ENCODE results near the gene RAPGEF5.

RAPGEF5 gene

DNA sequence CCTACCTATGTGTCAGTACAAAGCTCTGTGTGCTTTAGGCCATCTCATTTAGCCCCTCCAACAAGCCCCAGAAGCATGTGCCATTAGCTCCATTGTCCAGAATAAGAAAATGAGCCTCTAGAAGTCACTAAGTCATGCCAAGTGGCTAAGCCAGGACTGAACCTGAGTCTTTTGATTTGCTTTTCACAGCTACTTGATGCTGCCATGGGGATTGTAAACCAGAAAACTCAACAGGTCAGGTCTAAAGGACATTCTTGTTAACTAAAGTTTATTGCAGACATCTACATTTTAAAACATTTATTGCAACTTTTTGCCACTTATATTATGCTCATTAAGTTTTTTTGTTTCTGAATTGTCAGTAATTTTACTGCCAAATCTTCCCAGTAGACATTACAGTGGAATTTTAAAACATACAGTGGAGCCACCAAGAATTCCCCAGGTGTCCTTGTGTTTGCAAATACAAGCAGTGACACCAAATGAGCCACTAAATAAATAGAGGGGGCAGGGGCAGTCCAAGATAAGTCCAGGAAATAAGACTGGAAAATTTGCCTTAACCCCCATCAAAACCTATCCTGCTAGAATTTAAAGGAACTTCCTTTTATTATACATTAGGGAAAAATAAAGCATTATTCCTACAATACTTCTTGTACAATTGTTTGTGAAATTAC lies 115.9 kb downstream of the RAPGEF5 start:
- no peak for DNase-seq
- TF ChIP-seq POLR2A (IDR thresholded peaks at IDR 0.05; ENCODE audit: low read length) (no peak), GATA1 (IDR thresholded peaks at IDR 0.05; ENCODE audit: low read depth, low read length) (no peak)

GRCh38 chr7:22238354-22239311 lies 118.3 kb downstream of the RAPGEF5 start:
- TF ChIP-seq GATA1 (IDR thresholded peaks at IDR 0.05; ENCODE audit: low read depth, low read length) (no peak), POLR2A (IDR thresholded peaks at IDR 0.05; ENCODE audit: low read length) (no peak)

DNA sequence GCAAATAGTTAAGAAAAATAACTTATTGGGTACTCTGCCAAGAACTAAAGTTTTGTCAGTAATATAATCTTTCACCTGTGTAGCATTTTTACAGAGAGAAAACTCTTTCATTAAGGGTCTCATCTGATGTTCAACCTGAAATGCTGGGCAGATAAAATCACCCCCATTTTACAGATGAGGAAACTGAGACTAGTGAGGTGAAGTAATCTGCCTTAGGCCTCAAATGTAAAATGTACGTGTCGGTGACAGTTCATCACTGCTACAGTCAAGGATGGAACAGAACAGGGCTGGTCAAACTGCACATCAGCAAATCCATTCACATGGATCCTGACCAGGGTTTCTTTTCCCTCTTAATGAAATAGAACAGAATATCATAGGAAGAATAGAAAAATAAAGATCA lies 121.8 kb downstream of the RAPGEF5 start:
- no peak for DNase-seq
- TF ChIP-seq GATA1 (IDR thresholded peaks at IDR 0.05; ENCODE audit: low read depth, low read length): no peak
- TF ChIP-seq POLR2A (IDR thresholded peaks at IDR 0.05; ENCODE audit: low read length): no peak

More at GRCh38 chr7:22238354-22239311, 118.3 kb downstream of the RAPGEF5 start:
- DNase-seq: no peak

- no peak for TF ChIP-seq POLR2A (IDR thresholded peaks at IDR 0.05; ENCODE audit: low read length)
- TF ChIP-seq GATA1 (IDR thresholded peaks at IDR 0.05; ENCODE audit: low read depth, low read length): no peak
Observed at GRCh38 chr7:22234227-22234626, 122.7 kb downstream of the RAPGEF5 start.

DNA sequence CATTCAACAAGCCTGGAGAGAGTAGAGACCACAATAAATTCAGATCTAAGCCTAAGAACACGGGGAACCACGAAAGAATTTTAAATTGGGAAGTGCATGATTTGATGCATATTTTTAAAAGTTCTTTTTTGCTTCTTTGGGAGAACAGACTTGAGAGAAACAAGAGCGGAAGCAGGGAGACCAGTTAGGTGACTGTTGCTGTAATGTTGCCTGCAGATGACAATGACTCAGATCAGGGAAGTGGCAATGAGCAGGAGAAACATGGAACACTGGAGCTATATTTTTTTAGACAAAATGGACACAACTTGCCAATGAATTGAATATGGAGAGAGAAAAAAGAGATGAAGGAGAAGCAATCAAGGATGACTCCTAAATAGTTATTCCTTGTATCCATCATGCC lies 125.1 kb downstream of the RAPGEF5 start:
- TF ChIP-seq POLR2A (IDR thresholded peaks at IDR 0.05; ENCODE audit: low read length): no peak
- TF ChIP-seq GATA1 (IDR thresholded peaks at IDR 0.05; ENCODE audit: low read depth, low read length): no peak

More at GRCh38 chr7:22234227-22234626, 122.7 kb downstream of the RAPGEF5 start:
- DNase-seq: no peak

GRCh38 chr7:22231141-22231540 lies 125.8 kb downstream of the RAPGEF5 start:
- no peak for TF ChIP-seq POLR2A (IDR thresholded peaks at IDR 0.05; ENCODE audit: low read length)
- TF ChIP-seq GATA1 (IDR thresholded peaks at IDR 0.05; ENCODE audit: low read depth, low read length): no peak
- no peak for DNase-seq

More for the DNA sequence above, 125.1 kb downstream of the RAPGEF5 start:
- no peak for DNase-seq

DNA sequence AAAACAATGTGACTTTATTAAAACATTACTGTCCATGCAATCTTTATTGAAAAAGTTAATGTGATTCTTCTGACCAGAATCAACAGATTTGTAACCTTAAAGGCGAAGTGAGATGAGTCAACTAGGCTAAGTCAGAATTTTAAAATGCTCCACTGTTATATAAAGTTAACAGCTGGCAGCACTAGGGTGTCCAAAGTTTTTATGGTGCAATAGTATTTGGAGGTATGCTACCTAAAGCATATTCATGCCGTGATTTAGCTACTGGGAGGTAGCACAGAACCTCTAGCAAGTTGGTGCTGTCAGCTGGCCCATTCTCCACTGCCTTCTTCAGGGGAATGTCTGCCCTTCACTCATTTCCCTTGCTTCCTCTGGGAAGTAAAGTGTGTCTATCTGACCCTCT lies 126.7 kb downstream of the RAPGEF5 start:
- DNase-seq: no peak
- TF ChIP-seq POLR2A (IDR thresholded peaks at IDR 0.05; ENCODE audit: low read length) (no peak), GATA1 (IDR thresholded peaks at IDR 0.05; ENCODE audit: low read depth, low read length) (no peak)

- TF ChIP-seq GATA1 (IDR thresholded peaks at IDR 0.05; ENCODE audit: low read depth, low read length) (no peak), POLR2A (IDR thresholded peaks at IDR 0.05; ENCODE audit: low read length) (no peak)
- DNase-seq: no peak
Observed at GRCh38 chr7:22229148-22229547, 127.8 kb downstream of the RAPGEF5 start.

GRCh38 chr7:22223807-22224206 lies 133.1 kb downstream of the RAPGEF5 start:
- no peak for DNase-seq
- TF ChIP-seq GATA1 (IDR thresholded peaks at IDR 0.05; ENCODE audit: low read depth, low read length) (no peak), POLR2A (IDR thresholded peaks at IDR 0.05; ENCODE audit: low read length) (no peak)

GRCh38 chr7:22220941-22221340 lies 136.0 kb downstream of the RAPGEF5 start:
- no peak for DNase-seq
- TF ChIP-seq GATA1 (IDR thresholded peaks at IDR 0.05; ENCODE audit: low read depth, low read length) (no peak), POLR2A (IDR thresholded peaks at IDR 0.05; ENCODE audit: low read length) (no peak)

DNA sequence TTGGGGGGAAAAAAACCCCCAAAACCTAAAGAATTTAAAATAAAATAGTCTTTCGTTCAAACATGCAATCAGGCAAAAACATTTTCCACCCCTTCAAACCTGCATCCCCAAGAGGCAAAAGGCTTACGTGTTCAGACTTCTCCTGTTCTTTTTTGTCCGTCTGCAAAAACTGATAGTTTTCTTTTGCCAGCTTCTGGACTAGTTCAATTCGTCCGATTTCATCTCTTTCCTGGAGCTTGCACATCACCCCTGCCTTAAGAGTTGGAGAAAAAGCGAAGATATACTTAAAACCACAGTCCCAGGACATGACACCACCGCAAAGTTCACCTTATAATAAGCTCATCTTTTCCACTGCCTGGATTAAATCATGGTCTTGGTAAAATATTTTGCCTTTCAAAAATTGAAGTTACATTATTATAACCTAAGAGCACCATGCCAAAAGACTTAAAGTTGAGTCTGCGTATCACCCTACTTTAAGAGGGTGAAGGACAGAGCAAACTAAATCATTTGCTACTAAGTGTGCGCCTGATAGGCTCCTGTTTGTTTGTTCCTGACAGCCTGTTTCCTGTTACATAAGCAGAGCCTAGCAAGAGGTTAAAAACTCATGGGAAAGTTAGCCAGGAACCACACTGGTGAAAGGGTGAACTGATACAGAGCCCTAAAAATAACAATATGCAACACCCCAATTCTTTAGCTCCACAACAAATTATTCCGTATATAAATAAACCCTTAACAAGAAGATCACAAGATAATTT lies 137.0 kb downstream of the RAPGEF5 start:
- no peak for TF ChIP-seq POLR2A (IDR thresholded peaks at IDR 0.05; ENCODE audit: low read length)
- TF ChIP-seq GATA1 (IDR thresholded peaks at IDR 0.05; ENCODE audit: low read depth, low read length): no peak
- no peak for DNase-seq

GRCh38 chr7:22219036-22219435 lies 137.9 kb downstream of the RAPGEF5 start:
- no peak for TF ChIP-seq POLR2A (IDR thresholded peaks at IDR 0.05; ENCODE audit: low read length)
- no peak for TF ChIP-seq GATA1 (IDR thresholded peaks at IDR 0.05; ENCODE audit: low read depth, low read length)
- DNase-seq: no peak

- no peak for TF ChIP-seq POLR2A (IDR thresholded peaks at IDR 0.05; ENCODE audit: low read length)
- TF ChIP-seq GATA1 (IDR thresholded peaks at IDR 0.05; ENCODE audit: low read depth, low read length): no peak
- DNase-seq: no peak
Observed at GRCh38 chr7:22216832-22217475, 140.0 kb downstream of the RAPGEF5 start.

All from erythroblast (primary cell).